GM18873 (cell line): Measurements from ENCODE around the gene MARK3.

Source experiments
- ATAC-seq: cut with Tn5 transposase; IDR thresholded peaks from one replicate; pipeline ENCODE4 v1.9.1; 2021; ENCODE audit warnings: mild to moderate bottlenecking, moderate library complexity, moderate number of reproducible peaks; ENCODE audit not compliant: unreplicated experiment, low FRiP score

MARK3 gene

DNA sequence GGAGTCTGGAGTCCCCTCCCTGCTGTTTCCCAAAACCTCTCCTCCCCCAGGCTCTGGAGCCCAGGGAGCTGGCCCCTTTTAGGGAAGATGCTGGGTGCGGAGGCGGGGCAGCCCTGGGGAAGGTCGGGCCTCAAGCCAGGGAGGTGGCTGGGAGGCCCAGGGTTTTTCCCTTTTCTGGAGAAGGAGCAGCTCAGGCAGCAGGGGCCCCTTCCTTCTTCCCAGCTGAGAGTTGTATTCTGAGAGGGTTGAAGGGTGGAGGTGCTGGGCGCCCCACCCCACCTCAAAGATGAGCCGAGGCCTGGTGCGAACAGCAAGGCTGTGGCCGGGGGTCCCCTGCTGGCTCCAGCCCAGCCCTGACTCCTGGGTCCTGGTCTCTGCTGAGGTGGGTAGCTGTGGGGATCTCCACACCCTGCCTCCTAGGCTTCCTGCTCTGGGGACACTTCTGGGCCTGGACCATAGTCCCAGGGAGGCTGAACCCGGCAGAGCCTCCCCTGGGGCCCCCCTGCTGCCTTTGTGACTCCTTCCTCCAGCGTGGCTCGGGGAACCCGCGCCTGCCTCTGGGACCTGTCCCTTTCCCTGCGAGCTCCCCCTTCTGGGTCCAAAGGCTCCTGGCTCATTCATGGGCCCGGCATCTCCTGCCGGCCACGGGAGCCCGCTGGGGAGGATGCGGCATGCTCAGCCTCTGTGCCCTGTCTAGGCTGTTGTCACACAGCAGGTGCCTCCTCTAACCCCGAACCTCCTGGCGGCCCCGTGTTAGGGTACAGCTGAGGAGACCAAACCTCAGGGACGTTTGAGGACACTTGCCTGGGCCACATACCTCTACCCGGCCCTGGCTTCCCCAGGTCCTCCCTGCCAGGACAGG, 148.2 kb downstream of the MARK3 start:
- ATAC-seq = no peak

DNA sequence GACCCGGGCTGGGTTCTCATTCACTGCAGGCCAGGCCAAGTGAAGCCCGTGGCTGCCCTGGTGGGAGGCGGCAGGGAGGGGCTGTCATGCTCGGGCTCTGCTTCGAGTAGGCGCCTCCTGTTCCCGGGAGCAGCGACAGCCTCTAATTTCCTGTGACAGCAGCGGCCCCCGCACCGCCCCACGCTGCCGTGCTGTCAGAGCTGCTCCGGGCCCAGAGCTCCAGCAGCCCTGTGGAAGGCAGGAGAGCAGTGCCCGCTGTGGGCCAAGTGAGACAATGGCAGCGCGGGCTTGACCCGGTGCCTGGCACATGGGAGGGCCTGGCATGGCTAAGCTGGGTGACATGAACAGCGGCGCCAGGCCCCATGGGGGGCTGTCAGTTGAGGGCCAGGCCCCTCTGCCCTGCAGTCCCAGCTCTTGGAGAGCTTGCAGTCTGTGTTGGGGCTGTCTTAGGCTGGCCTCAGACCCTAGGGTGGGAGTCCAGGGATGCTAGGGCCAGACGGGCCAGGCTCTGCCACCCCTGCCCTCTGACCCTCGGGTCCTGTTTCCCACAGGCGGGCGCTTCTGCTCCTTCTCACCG, 148.9 kb downstream of the MARK3 start:
- no peak for ATAC-seq

DNA sequence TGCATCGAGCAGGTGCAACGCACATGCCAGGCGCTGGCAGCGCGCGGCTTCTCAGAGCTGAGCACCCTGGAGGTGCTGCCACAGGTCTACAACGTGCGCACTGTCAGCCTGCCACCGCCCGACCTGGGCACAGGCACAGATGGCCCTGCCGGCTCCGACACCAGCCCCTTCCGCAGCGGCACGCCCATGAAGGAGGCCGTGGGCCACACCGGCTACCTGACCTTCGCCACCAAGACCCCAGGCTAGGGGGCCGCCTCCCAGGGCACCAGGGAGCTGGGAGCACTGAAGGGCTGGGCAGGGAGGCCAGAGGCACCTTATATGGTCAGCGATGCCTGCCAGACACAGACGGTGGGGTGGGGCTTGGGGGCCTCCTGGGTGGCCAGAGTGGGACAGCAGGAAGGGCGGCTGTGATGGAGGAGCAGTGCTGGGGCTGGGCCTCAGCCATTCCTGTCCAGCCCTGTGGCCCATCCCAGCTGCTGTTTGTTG, 149.4 kb downstream of the MARK3 start:
- no peak for ATAC-seq

DNA sequence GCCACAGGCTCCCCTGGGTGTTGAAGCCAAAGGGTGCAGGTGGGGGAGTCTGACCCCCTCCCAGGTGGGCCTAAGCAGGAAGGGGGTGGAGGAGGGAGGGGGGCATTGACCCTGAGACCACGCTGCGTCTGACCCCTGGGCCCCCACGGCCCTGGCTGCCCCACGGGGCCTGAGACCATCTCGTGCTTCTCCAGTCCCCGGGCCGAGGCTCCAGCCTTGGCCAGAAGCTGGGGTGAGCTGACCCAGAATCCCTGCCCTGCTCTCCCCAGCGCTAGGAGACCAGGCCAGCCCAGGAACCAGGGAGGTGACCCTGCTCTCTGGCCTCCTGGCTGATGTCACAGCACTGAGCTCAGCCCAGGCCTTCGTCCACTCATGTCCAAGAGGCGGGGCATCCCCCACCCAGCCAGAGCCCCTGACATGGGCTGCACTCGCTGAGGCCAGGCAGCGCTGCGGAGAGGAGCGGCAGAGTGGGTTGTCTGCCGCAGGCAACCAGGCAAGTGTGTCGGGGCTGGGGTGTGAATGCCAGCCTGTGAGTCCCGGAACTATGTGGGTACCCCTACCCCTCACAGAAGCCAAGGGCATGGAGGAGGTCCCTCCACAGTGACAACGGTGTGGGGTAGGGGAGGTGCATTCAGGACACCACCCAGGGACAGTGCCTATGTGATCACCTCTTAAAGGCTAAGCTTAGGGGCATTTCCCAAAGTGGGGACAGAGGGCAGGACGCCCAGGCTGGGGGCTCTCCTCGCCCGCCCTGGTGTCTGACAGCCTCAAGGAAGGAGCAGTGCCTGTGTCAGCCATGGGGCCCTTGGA, 150.1 kb downstream of the MARK3 start:
- no peak for ATAC-seq

DNA sequence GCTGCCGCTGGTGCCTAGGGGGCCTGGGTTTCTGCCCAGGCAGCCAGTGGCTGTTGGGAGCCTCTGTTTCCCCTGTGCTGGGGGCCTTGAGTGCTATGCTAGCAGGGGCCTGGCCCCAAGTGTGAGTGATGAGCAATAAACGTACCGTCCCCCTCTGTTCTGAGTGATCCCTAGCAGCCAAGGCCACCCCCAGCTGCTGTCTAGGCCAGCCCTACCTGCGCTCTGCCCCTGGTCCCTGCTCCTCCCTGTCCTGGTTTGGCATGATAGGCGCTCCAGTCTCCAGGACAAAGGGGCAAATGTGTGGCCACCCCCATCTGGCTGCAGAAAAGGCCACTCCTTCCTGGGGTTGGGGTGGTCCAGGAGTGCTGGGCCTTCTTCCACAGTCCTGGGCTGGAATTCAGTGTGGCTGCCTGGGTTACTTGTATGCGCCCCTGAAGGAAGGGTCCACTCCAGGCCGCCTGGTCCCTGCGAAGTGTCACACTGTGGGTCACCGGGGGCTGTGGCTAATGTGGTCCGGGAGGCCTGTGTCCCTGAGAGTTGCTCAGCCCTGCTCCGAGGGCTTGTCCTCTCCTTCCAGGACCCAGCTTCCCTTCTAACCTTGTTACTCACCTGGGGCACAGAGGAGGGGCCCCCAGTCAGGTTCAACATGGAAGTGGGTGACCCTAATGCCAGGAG, 150.8 kb downstream of the MARK3 start:
- ATAC-seq = no peak

DNA sequence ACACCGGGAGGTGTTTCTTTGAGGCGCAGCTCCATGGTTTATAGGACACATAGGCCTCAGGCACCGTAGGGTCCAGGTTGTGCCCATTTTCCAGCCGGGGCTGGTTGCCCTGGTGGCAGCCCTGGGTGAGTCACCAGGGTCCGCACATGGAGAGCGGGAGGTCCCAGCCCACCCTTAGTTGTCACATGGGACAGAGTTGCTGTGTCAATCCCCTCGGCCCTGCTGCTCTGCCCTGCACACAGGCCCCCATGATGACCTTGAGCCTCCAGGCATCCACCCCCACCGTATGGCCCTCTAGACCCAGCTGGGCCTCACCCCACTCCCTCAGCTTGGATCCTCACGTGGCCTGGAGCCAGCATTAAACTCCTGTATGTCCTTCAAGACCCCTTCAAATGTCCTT, 151.5 kb downstream of the MARK3 start:
- ATAC-seq = no peak

DNA sequence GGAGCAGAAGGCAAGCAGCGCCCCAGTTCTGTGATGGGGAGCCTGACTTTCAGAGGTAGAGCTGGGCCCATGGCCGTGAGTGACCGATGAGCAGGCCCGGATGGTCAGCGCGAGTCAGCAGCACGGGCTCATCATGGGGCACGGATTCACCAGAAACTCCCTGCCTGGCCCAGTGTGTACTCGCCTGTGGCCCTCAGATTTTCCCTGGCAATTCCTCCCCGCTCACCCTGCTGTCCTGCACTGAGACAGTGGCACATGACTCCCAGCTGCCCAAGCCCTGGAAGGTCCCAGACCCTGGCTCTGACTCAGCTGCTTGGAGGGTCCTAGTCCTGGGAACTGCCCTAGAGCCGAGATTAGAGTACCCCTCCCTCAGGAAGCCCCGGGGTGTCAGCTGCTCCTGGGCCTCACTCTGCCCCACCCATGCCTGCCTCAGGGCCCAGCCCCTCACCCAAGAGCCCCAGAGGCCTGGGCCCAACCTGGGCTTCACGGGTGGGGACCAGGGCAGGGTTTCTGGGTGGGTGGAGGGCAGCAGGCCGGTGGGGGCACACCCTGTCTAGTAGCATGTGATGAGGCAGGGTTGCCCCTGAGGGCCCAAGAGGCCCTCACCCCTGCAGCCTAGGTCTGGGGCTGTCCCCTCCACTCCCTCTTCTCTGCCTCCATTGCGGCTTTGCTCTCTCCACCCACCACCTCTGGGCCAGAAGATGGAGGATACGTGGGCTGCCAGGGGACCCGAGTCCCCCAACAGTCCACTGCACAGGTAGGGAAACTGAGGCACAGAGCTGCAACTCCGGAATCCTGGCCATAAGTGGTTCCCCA, 152.2 kb downstream of the MARK3 start:
- no peak for ATAC-seq

DNA sequence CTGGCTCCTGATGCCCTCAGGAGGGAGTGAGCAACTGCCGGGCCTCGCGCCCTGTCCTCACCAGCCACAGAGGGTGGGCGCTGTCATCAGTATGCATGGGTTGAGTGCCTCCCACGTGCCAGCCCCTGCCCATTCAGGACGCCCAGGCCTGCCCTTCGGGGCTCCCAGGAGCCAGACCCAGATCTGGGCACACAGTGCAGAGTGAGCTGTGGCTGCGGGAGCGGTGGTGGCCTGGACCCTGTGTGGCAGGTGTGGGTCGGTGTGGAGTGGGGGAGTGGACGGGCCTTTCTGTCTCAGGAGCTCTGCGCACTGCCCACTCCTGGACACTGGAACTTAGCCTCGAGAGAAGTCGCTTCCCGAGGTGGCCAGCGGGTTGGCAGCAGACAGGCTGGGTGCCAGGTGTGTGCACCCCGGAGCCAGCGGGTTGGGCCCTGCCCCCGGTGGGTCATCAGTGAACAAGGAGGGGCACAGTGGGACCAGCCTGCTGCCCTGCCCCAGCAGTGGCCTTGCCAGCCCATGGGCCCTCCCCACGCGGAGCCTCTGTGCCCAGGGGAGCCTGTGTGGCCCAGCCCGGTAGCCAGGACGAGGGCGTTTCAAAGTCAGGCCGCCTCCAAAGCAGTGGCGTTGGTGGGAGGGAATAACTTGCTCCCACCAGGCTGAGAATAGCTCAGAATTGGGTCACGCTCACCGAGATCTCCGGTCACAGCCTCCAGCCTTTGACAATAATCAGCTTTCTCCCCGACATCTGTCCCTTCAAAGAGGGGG, 153.3 kb downstream of the MARK3 start:
- ATAC-seq = no peak

DNA sequence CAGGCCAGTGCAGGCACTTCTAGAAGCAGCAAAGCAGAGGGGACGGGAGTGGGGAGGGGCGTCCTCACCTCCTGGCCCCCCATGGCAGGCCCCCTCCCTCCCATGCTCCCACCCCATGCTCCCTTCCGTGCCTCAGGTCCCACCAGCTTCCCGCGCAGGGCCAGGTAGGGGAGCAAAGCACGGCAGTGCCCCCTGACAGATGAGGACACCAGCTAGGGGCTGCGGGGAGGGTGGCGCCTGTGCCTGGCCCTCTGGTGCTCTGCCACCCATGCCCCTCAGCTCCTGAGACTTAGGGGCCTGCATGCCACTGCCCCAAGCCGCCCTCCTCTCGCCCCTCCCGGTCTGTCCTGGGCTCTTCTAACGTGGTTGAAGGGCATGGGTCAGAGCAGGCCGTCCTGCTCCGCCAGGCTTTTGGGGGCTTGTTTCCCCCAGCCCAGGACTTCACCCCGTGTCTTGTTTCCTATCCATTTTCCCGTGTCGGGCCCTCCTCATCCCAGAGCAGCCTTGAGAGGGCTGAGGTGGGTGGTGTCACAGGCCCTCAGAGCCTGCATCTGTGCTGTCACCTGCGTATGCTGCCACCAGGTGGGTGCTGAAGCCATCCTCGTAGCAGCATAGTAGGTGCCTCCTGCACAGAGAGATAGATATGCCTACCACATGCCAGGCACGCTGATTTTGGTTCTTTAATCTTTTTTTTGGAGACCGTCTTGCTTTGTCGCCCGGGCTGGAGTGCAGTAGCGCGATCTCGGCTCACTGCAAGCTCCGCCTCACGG, 154.0 kb downstream of the MARK3 start:
- ATAC-seq = no peak

DNA sequence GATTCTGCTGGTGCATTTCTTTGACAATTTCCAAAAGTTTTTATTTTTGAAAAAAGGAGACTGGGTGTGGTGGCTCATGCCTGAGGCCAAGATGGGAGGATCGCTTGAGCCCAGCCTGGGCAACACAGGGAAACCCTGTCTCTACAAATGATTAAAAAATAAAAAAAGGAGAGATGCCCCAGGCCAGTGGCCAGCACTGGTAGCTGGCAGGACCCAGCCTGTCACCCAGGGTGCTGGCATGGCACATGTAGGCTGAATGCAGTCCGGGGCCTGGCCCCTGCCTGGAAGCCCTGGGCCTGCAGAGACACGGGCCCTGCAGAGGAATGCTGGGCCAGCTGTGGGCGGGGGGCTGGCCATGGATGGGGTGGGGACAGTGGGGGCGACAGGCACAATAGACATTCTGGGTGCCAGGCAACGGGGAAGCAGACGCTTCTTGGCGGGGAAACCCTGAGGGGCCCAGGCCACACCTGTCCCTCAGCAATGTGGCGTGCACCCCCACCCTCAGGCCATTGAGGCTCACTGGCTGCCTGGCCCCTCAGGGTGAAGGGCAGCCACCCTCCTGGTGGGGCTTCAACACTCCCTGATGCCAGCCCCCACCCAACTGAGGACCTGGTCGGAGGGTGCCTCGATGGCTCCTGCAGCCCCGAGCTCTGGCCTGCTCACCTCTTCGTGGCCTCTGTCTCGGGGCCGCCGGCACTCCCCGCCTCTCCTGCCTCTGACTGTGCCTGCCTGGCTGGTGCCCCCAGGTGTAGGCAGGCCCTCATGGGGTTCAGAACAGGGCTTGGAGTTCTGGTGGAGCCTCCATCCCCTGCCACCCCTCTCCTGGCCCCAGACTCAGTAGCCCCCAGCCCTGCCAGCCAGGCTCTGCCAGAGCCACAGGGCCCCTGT, 155.8 kb downstream of the MARK3 start:
- ATAC-seq = no peak

DNA sequence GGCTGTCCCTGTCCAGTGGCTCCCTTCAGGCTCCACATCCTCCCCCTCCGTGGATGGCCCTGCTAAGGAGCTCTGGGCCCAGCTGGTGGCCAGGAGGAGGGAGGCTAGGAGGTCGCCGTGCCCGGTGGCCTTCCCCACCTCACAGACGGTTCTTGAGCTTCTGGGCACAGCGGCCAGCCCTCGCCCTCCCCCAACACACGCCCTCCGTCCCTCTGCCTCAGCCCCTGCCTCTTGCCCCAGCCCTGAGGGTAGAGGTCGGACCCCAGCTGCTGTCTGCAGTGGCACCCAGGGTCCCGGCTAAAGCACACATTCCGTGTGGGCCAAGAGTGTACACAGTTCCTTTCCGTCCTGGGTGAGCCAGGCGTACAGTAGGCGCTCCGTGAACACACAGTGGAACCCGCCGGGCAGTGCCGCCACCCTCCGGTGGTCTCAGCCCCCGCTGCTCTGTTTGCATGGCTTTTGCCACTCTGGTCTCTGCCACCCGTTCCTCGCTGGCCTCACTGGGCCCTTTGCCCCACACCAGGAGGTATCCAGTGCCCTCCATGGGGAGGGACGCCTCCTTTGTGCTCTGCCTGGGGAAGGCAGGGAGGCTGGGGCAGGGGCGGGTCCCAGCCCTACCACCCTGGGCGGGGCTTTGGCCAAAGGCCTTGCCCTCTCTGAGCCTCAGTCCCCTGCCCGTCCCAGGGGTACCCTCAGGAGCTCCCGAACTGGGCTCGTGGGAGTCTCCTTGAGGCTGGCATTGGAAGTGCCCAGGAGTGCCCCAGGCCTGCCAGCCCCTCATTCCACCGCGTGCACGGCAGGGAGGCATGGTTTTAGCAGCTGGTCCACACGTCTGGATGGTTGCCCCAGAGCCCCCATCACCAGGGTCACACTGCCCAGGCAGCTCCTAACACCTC, 156.7 kb downstream of the MARK3 start:
- no peak for ATAC-seq

DNA sequence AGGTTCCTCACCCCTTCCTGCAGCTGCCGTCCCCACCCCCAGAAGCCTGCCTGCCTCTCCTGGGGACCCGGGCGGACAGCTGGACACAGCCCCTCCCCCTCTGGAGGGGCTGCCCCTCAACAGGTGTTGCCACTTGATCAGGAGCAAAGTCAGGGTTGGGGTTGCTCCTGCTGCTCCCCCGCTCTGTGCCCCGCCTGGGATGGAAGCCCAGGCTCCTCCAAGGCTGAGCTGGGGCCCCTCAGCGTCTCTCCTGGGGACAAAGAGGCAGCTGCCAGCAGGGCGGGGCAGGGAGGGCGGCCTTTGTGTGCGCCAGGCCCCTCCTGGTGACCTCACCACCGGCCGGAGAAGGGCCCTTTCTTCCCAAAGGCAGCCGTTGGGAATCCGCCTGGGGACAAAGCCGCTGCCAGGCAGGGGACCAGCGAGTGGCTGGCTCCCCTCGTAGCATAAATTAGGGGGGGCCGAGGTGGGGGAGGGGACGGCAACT, 157.4 kb downstream of the MARK3 start:
- ATAC-seq = no peak

DNA sequence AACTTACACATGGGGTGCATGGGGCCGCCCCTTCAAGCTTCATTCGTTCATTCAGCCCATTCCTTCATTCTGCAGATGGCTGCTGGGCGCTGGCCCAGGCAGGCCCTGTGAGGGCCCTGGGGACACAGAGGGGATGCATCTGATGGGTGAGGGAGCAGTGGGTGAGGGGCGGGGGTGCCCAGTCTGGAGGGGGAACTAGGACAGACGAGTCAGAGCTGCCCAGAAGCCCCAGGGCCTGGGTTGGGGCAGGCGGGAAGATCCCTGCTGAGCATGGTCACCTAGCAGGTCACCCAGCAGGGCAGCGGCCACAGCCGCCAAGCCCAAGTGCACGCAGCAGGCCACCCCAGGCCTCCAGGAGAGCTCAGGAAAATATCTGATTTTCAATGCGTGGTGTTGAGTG, 157.9 kb downstream of the MARK3 start:
- ATAC-seq = no peak

DNA sequence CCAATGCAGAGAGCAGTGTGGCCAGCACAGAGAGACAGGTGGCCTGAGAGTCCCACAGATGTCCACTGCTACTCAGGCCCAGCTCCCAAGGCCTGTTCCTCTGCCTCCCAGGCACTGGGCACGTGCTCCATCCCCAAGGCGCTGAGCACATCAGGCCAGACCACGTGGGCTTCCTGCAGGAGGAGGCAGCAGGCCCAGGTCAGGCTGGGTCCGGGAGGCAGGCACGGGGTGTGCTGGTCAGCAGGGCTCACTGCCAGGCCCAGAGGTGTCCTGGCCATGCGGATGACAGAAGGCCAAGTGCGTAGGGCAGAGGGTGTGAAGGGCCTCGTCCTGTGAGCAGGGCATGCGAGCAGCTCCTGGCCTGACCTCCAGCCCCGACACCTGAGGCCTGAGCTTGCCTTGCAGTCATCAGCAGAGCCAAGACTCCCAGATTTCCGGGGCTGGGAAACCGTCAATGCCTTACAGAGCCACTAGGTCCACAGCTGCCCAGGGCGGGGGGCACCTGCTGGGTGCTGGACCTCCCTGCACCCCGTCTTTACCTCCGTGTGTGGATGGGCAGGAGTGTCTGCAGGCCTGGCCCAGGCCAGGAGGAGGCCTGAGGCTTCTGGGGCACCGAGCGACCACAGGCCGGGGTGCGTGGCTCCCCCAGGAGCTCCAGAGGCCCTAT, 158.6 kb downstream of the MARK3 start:
- ATAC-seq = no peak

DNA sequence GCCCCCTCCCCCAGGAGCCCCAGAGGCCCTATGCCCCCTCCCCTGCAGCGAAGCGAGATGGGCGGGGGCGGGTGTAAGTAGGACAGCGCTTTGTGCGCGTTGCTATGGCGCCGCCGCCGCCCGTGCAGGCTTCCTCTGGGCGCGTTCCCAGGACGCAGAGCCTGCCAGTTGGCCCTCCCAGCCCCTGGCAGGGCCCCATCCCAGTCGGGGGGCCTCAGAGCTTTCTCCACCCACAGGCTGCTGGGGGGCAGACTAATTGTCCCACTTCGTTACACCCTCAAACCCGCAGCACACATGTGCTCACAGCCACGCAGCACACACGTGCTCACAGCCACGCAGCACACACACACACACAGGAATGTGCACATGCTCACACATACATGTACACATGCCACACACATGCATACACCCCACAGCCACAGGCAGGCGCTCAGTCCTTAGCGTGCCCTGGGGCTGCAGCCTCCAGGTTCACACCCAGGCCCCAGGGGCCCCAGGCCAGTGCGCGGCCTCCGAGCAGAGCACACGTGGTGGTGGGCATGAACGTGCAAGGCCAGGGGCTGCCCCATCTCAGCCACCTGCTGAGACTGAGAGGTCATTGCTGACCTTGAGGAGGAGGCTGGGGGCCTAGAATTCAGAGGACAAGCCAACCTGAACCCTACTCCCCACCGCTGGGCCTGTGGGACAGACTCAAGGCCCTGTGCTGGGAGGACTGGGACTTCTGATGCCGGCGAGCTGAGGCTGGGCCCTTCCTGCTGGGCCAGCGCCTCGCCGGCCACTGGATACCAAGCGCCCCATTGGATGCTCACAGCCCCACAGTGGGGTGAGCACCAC, 159.4 kb downstream of the MARK3 start:
- no peak for ATAC-seq
